Measurements from ENCODE around the gene SULF2.

The SULF2 gene

DNA sequence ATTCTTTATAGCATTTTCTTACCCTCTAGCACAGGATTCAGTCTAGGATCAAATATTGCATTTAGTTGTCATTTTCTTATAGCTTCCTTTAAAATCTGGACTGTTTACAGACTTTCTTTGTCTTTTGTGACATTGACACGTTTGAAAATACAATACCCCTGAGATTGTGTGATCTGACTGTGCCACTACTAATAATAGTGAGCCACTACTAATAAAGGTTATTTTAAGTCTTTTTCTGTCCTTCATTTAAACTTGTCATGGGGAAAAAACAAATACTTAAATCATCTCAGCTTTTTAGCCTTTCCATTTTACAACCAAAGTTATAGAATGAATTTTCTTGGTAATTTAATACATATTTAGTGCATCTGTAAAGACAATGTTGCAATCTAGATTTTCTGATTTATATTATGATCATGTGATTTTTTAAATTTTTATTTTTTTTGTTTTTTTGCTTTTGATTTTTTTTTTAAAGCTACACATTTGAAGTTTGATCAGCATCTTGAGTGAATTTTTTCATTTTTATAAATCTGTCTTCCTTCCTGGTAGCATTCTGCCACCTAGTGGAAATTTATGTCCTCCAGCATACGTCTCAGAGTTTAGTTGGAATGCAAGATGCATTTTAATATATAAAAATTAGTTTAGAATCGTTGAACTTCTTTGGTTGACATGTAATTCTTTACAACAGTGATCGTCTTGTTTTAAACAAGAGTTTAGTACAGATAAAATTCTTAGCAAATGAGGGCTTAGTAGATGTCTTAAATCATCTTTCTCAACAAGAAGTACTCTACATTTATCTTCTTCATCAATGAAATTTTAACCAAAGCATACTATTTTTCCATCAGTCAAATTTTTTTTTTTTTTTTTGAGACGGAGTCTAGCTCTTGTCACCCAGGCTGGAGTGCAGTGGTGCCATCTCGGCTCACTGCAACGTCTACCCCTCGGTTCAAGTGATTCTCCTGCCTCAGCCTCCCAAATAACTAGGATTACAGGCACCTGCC is 164.2 kb downstream of the SULF2 start:
- Histone ChIP-seq H3K9me3 (ENCODE audit: insufficient read depth, low read depth, low read length) (no peaks in the 10 kb centered on the region), H3F3A (ENCODE audit: low read depth) (no peaks in the 10 kb centered on the region), H3K79me2 (ENCODE audit: insufficient read depth, low read length) (no peaks in the 10 kb centered on the region), H3K4me2 (ENCODE audit: low read depth, low read length, poor library complexity, severe bottlenecking) (no peak overlapping the region), H3K4me3 (ENCODE audit: low read length, poor library complexity, severe bottlenecking) (no peak overlapping the region), H2AFZ (ENCODE audit: low read length) (no peak overlapping the region), H3K9ac (ENCODE audit: low read depth, low read length, poor library complexity, severe bottlenecking) (no peak overlapping the region), H3K36me3 (ENCODE audit: insufficient read depth, low read length) (peaks cover 24% of the 10 kb centered on the region; the same call in 1 of the 2 replicates), H4K20me1 (ENCODE audit: insufficient read depth, low read length, poor library complexity, severe bottlenecking) (peaks cover 4% of the 10 kb centered on the region), H3K9me2 (replicated peaks; ENCODE audit: low read depth, low read length) (no peaks in the 10 kb centered on the region), H3K27me3 (ENCODE audit: insufficient read depth, low read length, poor library complexity, severe bottlenecking) (no peaks in the 10 kb centered on the region), H3K4me1 (ENCODE audit: insufficient read depth, low read length, poor library complexity, severe bottlenecking) (no peaks in the 10 kb centered on the region)
- no peak for TF ChIP-seq EZH2phosphoT487 (IDR thresholded peaks at IDR 0.05; ENCODE audit: borderline replicate concordance)
- TF ChIP-seq, protein P1, sequence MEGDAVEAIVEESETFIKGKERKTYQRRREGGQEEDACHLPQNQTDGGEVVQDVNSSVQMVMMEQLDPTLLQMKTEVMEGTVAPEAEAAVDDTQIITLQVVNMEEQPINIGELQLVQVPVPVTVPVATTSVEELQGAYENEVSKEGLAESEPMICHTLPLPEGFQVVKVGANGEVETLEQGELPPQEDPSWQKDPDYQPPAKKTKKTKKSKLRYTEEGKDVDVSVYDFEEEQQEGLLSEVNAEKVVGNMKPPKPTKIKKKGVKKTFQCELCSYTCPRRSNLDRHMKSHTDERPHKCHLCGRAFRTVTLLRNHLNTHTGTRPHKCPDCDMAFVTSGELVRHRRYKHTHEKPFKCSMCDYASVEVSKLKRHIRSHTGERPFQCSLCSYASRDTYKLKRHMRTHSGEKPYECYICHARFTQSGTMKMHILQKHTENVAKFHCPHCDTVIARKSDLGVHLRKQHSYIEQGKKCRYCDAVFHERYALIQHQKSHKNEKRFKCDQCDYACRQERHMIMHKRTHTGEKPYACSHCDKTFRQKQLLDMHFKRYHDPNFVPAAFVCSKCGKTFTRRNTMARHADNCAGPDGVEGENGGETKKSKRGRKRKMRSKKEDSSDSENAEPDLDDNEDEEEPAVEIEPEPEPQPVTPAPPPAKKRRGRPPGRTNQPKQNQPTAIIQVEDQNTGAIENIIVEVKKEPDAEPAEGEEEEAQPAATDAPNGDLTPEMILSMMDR (conservative IDR thresholded peaks at IDR 0.05; ENCODE audit: low read length) = peak; percentile 80

GRCh38 chr20:47618479-47618878 is 166.8 kb downstream of the SULF2 start:
- Histone ChIP-seq H3K27me3 (ENCODE audit: insufficient read depth, low read length, poor library complexity, severe bottlenecking) (no peaks in the 10 kb centered on the region), H3K4me1 (ENCODE audit: insufficient read depth, low read length, poor library complexity, severe bottlenecking) (no peaks in the 10 kb centered on the region), H3K4me2 (ENCODE audit: low read depth, low read length, poor library complexity, severe bottlenecking) (no peak overlapping the region), H2AFZ (ENCODE audit: low read length) (no peak overlapping the region), H4K20me1 (ENCODE audit: insufficient read depth, low read length, poor library complexity, severe bottlenecking) (peaks cover 4% of the 10 kb centered on the region), H3K9me2 (replicated peaks; ENCODE audit: low read depth, low read length) (no peaks in the 10 kb centered on the region), H3K36me3 (ENCODE audit: insufficient read depth, low read length) (peaks cover 15% of the 10 kb centered on the region; the same call in 1 of the 2 replicates), H3K4me3 (ENCODE audit: low read length, poor library complexity, severe bottlenecking) (no peak overlapping the region), H3K9ac (ENCODE audit: low read depth, low read length, poor library complexity, severe bottlenecking) (no peak overlapping the region), H3K9me3 (ENCODE audit: insufficient read depth, low read depth, low read length) (no peaks in the 10 kb centered on the region), H3K79me2 (ENCODE audit: insufficient read depth, low read length) (no peaks in the 10 kb centered on the region; the same call in 1 of the 2 replicates), H3F3A (ENCODE audit: low read depth) (no peaks in the 10 kb centered on the region)
- TF ChIP-seq EZH2phosphoT487 (IDR thresholded peaks at IDR 0.05; ENCODE audit: borderline replicate concordance) = no peak
- TF ChIP-seq, protein P1 (conservative IDR thresholded peaks at IDR 0.05; ENCODE audit: low read length) = no peak

GRCh38 chr20:47614703-47615309 is 170.5 kb downstream of the SULF2 start:
- Histone ChIP-seq H2AFZ (ENCODE audit: low read length) (no peak overlapping the region), H4K20me1 (ENCODE audit: insufficient read depth, low read length, poor library complexity, severe bottlenecking) (no peaks in the 10 kb centered on the region), H3K9ac (ENCODE audit: low read depth, low read length, poor library complexity, severe bottlenecking) (no peak overlapping the region), H3K9me3 (ENCODE audit: insufficient read depth, low read depth, low read length) (no peaks in the 10 kb centered on the region), H3F3A (ENCODE audit: low read depth) (no peaks in the 10 kb centered on the region), H3K4me1 (ENCODE audit: insufficient read depth, low read length, poor library complexity, severe bottlenecking) (peaks cover 11% of the 10 kb centered on the region), H3K27me3 (ENCODE audit: insufficient read depth, low read length, poor library complexity, severe bottlenecking) (no peaks in the 10 kb centered on the region), H3K36me3 (ENCODE audit: insufficient read depth, low read length) (no peaks in the 10 kb centered on the region), H3K4me2 (ENCODE audit: low read depth, low read length, poor library complexity, severe bottlenecking) (no peak overlapping the region), H3K4me3 (ENCODE audit: low read length, poor library complexity, severe bottlenecking) (no peak overlapping the region), H3K9me2 (replicated peaks; ENCODE audit: low read depth, low read length) (no peaks in the 10 kb centered on the region), H3K79me2 (ENCODE audit: insufficient read depth, low read length) (no peaks in the 10 kb centered on the region; the same call in 1 of the 2 replicates)
- no peak for TF ChIP-seq EZH2phosphoT487 (IDR thresholded peaks at IDR 0.05; ENCODE audit: borderline replicate concordance)
- TF ChIP-seq, protein P1 (conservative IDR thresholded peaks at IDR 0.05; ENCODE audit: low read length) = no peak
